Mesenchymal stem cell (in vitro differentiated cells and primary cell): Measurements from ENCODE around the gene MAP3K15.

Experiments used
- DNase-seq: peaks from one replicate; pipeline ENCODE4 v3.0.0-alpha.2; 2013
- H2AFZ ChIP-seq: one replicate; pipeline ENCODE4 v1.6.1; 2013; ENCODE audit warnings: low read depth, mild to moderate bottlenecking, control low read depth, inconsistent platforms, low read length, moderate library complexity
- H2AK5ac ChIP-seq: 2 replicates; pipeline ENCODE4 v1.6.1; 2013; ENCODE audit warnings: low read length, moderate library complexity, mild to moderate bottlenecking, inconsistent platforms; ENCODE audit not compliant: severe bottlenecking
- H2BK120ac ChIP-seq: one replicate; pipeline ENCODE4 v1.6.1; 2013; ENCODE audit warnings: low read depth, mild to moderate bottlenecking, inconsistent platforms, low read length, moderate library complexity
- H2BK12ac ChIP-seq, 2 experiments: one replicate each; pipeline ENCODE4 v1.6.1; 2013; ENCODE audit warnings: inconsistent platforms in 2 of 2, low read length in 2 of 2, mild to moderate bottlenecking in 2 of 2, moderate library complexity in 2 of 2, control low read depth in 1 of 2
- H2BK15ac ChIP-seq: one replicate; pipeline ENCODE4 v1.6.1; 2013; ENCODE audit warnings: mild to moderate bottlenecking, low read depth, inconsistent platforms; ENCODE audit not compliant: poor library complexity, severe bottlenecking
- H2BK5ac ChIP-seq: 2 replicates; pipeline ENCODE4 v1.6.1; 2013; ENCODE audit warnings: low read depth, mild to moderate bottlenecking, low read length, control low read depth, inconsistent platforms; ENCODE audit not compliant: poor library complexity, severe bottlenecking
- H3K14ac ChIP-seq, 2 experiments: one replicate each; pipeline ENCODE4 v1.6.1; 2013; ENCODE audit warnings: inconsistent platforms in 2 of 2, low read length in 2 of 2, control low read depth in 1 of 2, mild to moderate bottlenecking in 1 of 2, moderate library complexity in 1 of 2
- H3K18ac ChIP-seq, 2 experiments: one replicate each; pipeline ENCODE4 v1.6.1; 2013; ENCODE audit warnings: inconsistent platforms in 2 of 2, low read length in 2 of 2, control low read depth in 1 of 2, low read depth in 1 of 2, mild to moderate bottlenecking in 1 of 2
- H3K23ac ChIP-seq, 2 experiments: one replicate each; pipeline ENCODE4 v1.6.1; 2013; ENCODE audit warnings: inconsistent platforms in 2 of 2, low read length in 2 of 2, mild to moderate bottlenecking in 2 of 2, moderate library complexity in 2 of 2, control low read depth in 1 of 2
- H3K27ac ChIP-seq: 2 replicates; pipeline ENCODE4 v1.5.1; 2013; ENCODE audit warnings: mild to moderate bottlenecking, moderate library complexity, low read length, control low read depth, inconsistent platforms; ENCODE audit not compliant: poor library complexity, severe bottlenecking
- H3K27me3 ChIP-seq, 2 experiments: 2 replicates each; pipeline versions ENCODE4 v1.6.1 to v1.7.0; 2013; ENCODE audit warnings: low read length in 2 of 2, mild to moderate bottlenecking in 2 of 2, moderate library complexity in 2 of 2, control low read depth in 1 of 2, inconsistent platforms in 1 of 2; ENCODE audit not compliant: control insufficient read depth in 1 of 2, insufficient read depth in 1 of 2
- H3K36me3 ChIP-seq, 2 experiments: 2 replicates each; pipeline versions ENCODE4 v1.6.1 to v1.7.0; 2013; ENCODE audit warnings: low read length in 2 of 2, control low read depth in 1 of 2, inconsistent platforms in 1 of 2, low read depth in 1 of 2, mild to moderate bottlenecking in 1 of 2; ENCODE audit not compliant: insufficient read depth in 2 of 2, control insufficient read depth in 1 of 2
- H3K4ac ChIP-seq, 2 experiments: one replicate each; pipeline ENCODE4 v1.6.1; 2013; ENCODE audit warnings: inconsistent platforms in 2 of 2, low read length in 2 of 2, mild to moderate bottlenecking in 2 of 2, moderate library complexity in 2 of 2, control low read depth in 1 of 2, low read depth in 1 of 2
- H3K4me1 ChIP-seq: 2 replicates; pipeline ENCODE4 v1.6.1; 2013; ENCODE audit warnings: low read depth, low read length, control low read depth; ENCODE audit not compliant: control insufficient read depth, insufficient read depth
- H3K4me2 ChIP-seq: 2 replicates; pipeline ENCODE4 v1.6.1; 2013; ENCODE audit warnings: low read length, mild to moderate bottlenecking, inconsistent platforms; ENCODE audit not compliant: poor library complexity, severe bottlenecking
- H3K4me3 ChIP-seq, 2 experiments: 2 replicates each; pipeline versions ENCODE4 v1.5.1 to v1.7.0; 2013; ENCODE audit warnings: low read length in 2 of 2, mild to moderate bottlenecking in 2 of 2, control low read depth in 1 of 2, low read depth in 1 of 2; ENCODE audit not compliant: insufficient read depth in 1 of 2
- H3K79me1 ChIP-seq: replicated peaks from 2 replicates; pipeline ENCODE4 v1.6.1; 2013; ENCODE audit warnings: mild to moderate bottlenecking, control low read depth, low read length, inconsistent platforms; ENCODE audit not compliant: poor library complexity, severe bottlenecking
- H3K9ac ChIP-seq: 2 replicates; pipeline ENCODE4 v1.7.0; 2013; ENCODE audit warnings: mild to moderate bottlenecking, low read length, moderate library complexity
- H3K9me3 ChIP-seq: 2 replicates; pipeline ENCODE4 v1.7.0; 2013; ENCODE audit warnings: mild to moderate bottlenecking, low read length; ENCODE audit not compliant: control insufficient read depth
- H4K8ac ChIP-seq: one replicate; pipeline ENCODE4 v1.6.1; 2013; ENCODE audit warnings: inconsistent platforms, mild to moderate bottlenecking, low read length, moderate library complexity
- H4K91ac ChIP-seq: one replicate; pipeline ENCODE4 v1.6.1; 2013; ENCODE audit warnings: mild to moderate bottlenecking, low read length, inconsistent platforms
- WGBS: methylation state at CpG from one replicate; pipeline ENCODE4 v1.1.7; 2013; ENCODE audit warnings: mixed read lengths; 5-methylcytosine and 5-hydroxymethylcytosine counted together

The MAP3K15 gene

DNA sequence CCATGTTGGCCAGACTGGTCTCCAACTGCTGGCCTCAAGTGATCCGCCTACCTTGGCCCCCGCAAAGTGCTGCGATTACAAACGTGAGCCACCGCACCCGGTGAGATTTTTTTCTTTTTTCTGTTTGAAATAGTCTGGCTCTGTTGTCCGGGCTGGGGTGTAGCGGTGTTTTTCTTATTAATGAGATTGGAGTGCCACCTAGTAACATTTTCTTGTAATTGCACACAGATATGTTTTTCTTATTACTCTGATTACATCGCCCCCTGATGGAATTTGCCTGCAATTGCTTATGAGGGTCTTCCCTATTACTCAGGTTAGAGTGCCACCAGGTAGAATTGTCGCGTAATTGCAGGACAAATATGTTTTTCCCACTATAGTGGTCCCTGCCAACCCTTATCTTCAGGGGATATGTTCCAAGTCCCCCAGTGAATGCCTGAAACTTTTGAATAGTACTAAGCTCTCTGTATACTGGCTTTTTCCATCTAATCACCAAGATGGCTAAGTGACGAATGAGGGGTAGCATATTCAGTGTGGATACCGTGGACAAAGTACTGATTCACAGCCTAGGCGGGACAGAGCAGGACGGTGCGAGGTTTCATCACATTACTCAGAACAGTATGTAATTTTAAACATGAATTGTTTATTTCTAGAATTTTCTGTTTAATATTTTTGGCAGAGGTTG lies 180.2 kb downstream of the MAP3K15 start:
- Histone ChIP-seq H3K4me2 (no peak overlapping the region), H2BK120ac (no peak overlapping the region), H2BK15ac (no peak overlapping the region), H3K79me1 (no peaks in the 10 kb centered on the region), H3K4ac (no peak overlapping the region), H2AK5ac (no peak overlapping the region), H4K91ac (no peak overlapping the region), H3K27me3 (peaks cover 4 to 10% of the 10 kb centered on the region in 2 experiments), H3K18ac (no peak overlapping the region), H3K27ac (no peak overlapping the region), H3K9me3 (no peaks in the 10 kb centered on the region), H3K14ac (no peak overlapping the region), H2BK5ac (no peak overlapping the region), H3K4me1 (no peaks in the 10 kb centered on the region), H2AFZ (no peak overlapping the region), H3K4me3 (no peak overlapping the region), H2BK12ac (no peak overlapping the region), H3K9ac (no peak overlapping the region), H3K36me3 (no peaks in the 10 kb centered on the region), H3K23ac (no peak overlapping the region), H4K8ac (no peak overlapping the region)
- 46% methylated on average over 5 of the region's 16 CpGs for WGBS
- peak; percentile 12 for DNase-seq

DNA sequence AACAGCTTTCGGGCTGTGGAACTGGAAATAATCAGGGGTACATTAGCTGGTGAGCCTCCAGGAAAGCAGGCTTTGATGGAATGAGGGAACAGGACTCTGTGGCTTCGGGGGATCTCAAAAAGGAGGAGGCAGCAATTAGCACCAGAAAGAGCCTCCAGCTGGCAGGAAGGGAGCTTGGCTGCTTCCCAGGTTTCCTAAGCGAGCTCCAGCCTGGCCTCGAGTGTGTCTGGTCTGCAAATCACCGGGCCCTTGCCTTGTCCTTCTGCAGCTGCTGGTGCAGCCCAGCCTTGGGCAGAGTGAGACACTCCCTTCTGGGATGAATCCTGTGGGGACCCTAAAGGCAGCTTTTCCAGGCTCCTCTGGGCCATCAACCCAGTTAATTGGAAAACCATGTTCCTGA lies 182.3 kb downstream of the MAP3K15 start:
- WGBS: 70% methylated on average over 5 of the region's 5 CpGs

DNA sequence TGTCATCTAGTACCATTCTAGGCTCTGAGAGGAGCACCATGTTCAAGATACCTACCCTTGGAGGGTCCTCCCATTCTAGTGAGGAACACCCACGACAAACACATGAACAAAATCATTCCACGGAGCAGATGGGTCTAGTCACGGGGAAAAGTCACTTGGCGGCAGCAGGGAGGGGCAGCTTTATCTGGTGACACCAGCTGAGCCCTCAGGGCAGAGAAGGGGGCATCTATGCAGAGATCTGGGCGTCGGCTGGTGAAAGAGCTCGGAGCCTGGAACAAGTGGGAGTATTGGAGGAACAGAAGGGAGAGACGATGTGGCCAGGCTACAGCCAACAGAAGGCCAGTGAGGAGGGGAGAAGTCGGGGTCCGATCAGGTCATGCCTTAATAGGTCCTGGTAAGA lies 183.5 kb downstream of the MAP3K15 start:
- 92% methylated on average over 10 of the region's 10 CpGs for whole genome bisulfite sequencing
- no peaks in the 10 kb centered on the region for H3K4me1 ChIP-seq
- H3K18ac ChIP-seq: no peak overlapping the region
- H3K14ac ChIP-seq: no peak overlapping the region
- H3K4me2 ChIP-seq: no peak overlapping the region
- H4K91ac ChIP-seq: no peak overlapping the region
- H4K8ac ChIP-seq: no peak overlapping the region
- H2BK120ac ChIP-seq: no peak overlapping the region
- no peak for DNase-seq
- no peak overlapping the region for H2AFZ ChIP-seq
- H3K23ac ChIP-seq: no peak overlapping the region
- peaks cover 4 to 8% of the 10 kb centered on the region in 2 experiments for H3K27me3 ChIP-seq
- H3K4ac ChIP-seq: no peak overlapping the region
- H3K9me3 ChIP-seq: no peaks in the 10 kb centered on the region
- no peak overlapping the region for H3K27ac ChIP-seq
- H2AK5ac ChIP-seq: no peak overlapping the region
- no peak overlapping the region for H2BK5ac ChIP-seq
- no peaks in the 10 kb centered on the region for H3K79me1 ChIP-seq
- no peak overlapping the region for H3K9ac ChIP-seq
- H2BK12ac ChIP-seq: no peak overlapping the region
- H2BK15ac ChIP-seq: no peak overlapping the region
- no peaks in the 10 kb centered on the region for H3K36me3 ChIP-seq
- no peak overlapping the region for H3K4me3 ChIP-seq

More for the DNA sequence above, 182.3 kb downstream of the MAP3K15 start:
- Histone ChIP-seq H3K18ac (no peak overlapping the region), H3K23ac (no peak overlapping the region), H2BK15ac (no peak overlapping the region), H3K4me1 (no peaks in the 10 kb centered on the region), H3K36me3 (no peaks in the 10 kb centered on the region), H3K9me3 (no peaks in the 10 kb centered on the region), H3K27ac (no peak overlapping the region), H3K4me3 (no peak overlapping the region), H3K27me3 (peaks cover 4 to 10% of the 10 kb centered on the region in 2 experiments), H2AK5ac (no peak overlapping the region), H3K4me2 (no peak overlapping the region), H3K4ac (no peak overlapping the region), H2AFZ (no peak overlapping the region), H2BK5ac (no peak overlapping the region), H3K79me1 (no peaks in the 10 kb centered on the region), H2BK120ac (no peak overlapping the region), H4K8ac (no peak overlapping the region), H3K14ac (no peak overlapping the region), H2BK12ac (no peak overlapping the region), H4K91ac (no peak overlapping the region), H3K9ac (no peak overlapping the region)
- no peak for DNase-seq

DNA sequence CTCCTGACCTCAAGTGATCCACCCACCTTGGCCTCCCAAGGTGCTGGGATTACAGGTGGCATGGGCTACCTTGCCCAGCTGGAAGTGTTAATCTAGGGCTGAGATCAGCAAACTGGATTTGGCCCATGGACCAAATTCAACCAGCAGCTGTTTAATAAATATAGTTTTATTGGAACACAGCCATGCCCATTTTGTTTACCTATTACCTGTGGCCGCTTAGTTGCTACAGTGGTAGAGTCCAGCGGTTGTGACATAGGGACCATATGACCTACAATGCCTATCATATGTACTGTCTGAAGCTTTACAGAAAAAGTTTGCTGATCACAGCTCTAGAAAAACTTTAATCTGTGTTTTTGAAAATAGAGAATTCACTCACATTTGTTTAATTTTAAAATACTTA lies 188.7 kb downstream of the MAP3K15 start:
- Histone ChIP-seq H3K4me3 (no peak overlapping the region), H3K27ac (no peak overlapping the region), H3K9me3 (no peaks in the 10 kb centered on the region), H3K23ac (no peak overlapping the region), H4K91ac (no peak overlapping the region), H3K18ac (no peak overlapping the region), H2AFZ (no peak overlapping the region), H3K36me3 (no peaks in the 10 kb centered on the region), H2AK5ac (no peak overlapping the region), H2BK120ac (no peak overlapping the region), H2BK5ac (no peak overlapping the region), H3K4me1 (no peaks in the 10 kb centered on the region), H3K4ac (no peak overlapping the region), H3K27me3 (peaks cover 0 to under 1% of the 10 kb centered on the region in 2 experiments), H3K4me2 (no peak overlapping the region), H2BK12ac (no peak overlapping the region), H3K9ac (no peak overlapping the region), H3K79me1 (no peaks in the 10 kb centered on the region), H4K8ac (no peak overlapping the region), H2BK15ac (no peak overlapping the region), H3K14ac (no peak overlapping the region)
- DNase-seq: no peak
- WGBS: no CpG with 5 or more reads among the region's 2 CpGs
